OCI-LY7 (cell line): ENCODE data around the gene PLXNB2. TPM values are rescaled to one million over a fixed set of nuclear protein-coding genes. Genes with fewer than 3 reads are reported as not detected.

Experiments
- BruUV-seq: library from RNA; stranded (reverse); fragments of 400-500 nt; replicated peaks from 2 replicates; lab custom pipeline; 2021; lab: Mats Ljungman, UMichigan
- CTCF ChIA-PET: fragments of 300-600 bp; sonication (Branson Sonifier 250); formaldehyde crosslinking; loops from one replicate; lab custom pipeline; 2022; ENCODE audit warnings: antibody characterized with exemption; ENCODE audit not compliant: unreplicated experiment; lab: Charles Lee
- POLR2A ChIA-PET: fragments of 300-600 bp; sonication (Branson Sonifier 250); formaldehyde crosslinking; loops from one replicate; lab custom pipeline; 2022; ENCODE audit warnings: antibody characterized with exemption; lab: Charles Lee
- DNase-seq: peaks from one replicate; pipeline ENCODE4 v3.0.0-alpha.2; 2015; ENCODE audit warnings: low spot score
- H2AFZ ChIP-seq: fragments of 200-600 bp; sonication (generic), shearing (Covaris generic); 2 replicates; pipeline ENCODE4 v1.6.1; 2014; ENCODE audit warnings: mild to moderate bottlenecking, antibody characterized with exemption, low read length, moderate library complexity
- H3K27ac ChIP-seq: fragments of 200-600 bp; sonication (generic); 2 replicates; pipeline ENCODE4 v1.5.1; 2014; ENCODE audit warnings: mixed run types, low read depth, mild to moderate bottlenecking, moderate library complexity, low read length, inconsistent platforms; ENCODE audit not compliant: poor library complexity, severe bottlenecking
- H3K36me3 ChIP-seq: fragments of 200-600 bp; sonication (generic); 2 replicates; pipeline ENCODE4 v1.6.1; 2014; ENCODE audit warnings: mild to moderate bottlenecking, antibody characterized with exemption, low read length, moderate library complexity, mixed read lengths; ENCODE audit not compliant: insufficient read depth
- H3K4me1 ChIP-seq: fragments of 200-600 bp; sonication (generic); 2 replicates; pipeline ENCODE4 v1.5.1; 2014; ENCODE audit warnings: mild to moderate bottlenecking, low read length; ENCODE audit not compliant: insufficient read depth, poor library complexity, severe bottlenecking
- H3K4me2 ChIP-seq: fragments of 200-600 bp; sonication (generic); 2 replicates; pipeline ENCODE4 v1.6.1; 2014; ENCODE audit warnings: mild to moderate bottlenecking, low read length
- H3K4me3 ChIP-seq: fragments of 200-600 bp; sonication (generic); 2 replicates; pipeline ENCODE4 v1.5.1; 2014; ENCODE audit warnings: mild to moderate bottlenecking, low read depth, low read length; ENCODE audit not compliant: poor library complexity, severe bottlenecking
- H3K79me2 ChIP-seq: fragments of 200-600 bp; sonication (generic); 2 replicates; pipeline ENCODE4 v1.6.1; 2016; ENCODE audit warnings: low read depth, mild to moderate bottlenecking, low read length, moderate library complexity, mixed read lengths; ENCODE audit not compliant: insufficient read depth
- H3K9me2 ChIP-seq: fragments of 200-600 bp; sonication (generic); 2 replicates; pipeline ENCODE4 v1.6.1; 2016; ENCODE audit warnings: mild to moderate bottlenecking, low read length, mixed read lengths; ENCODE audit not compliant: insufficient read depth
- H3K9me3 ChIP-seq: fragments of 200-600 bp; sonication (generic); 2 replicates; pipeline ENCODE4 v1.6.1; 2014; ENCODE audit warnings: mild to moderate bottlenecking, mixed run types, low read length, mixed read lengths
- H4K20me1 ChIP-seq: fragments of 200-600 bp; sonication (generic); 2 replicates; pipeline ENCODE4 v1.6.1; 2014; ENCODE audit warnings: mild to moderate bottlenecking, antibody characterized with exemption, low read length, moderate library complexity, mixed read lengths; ENCODE audit not compliant: insufficient read depth
- EZH2phosphoT487 ChIP-seq: fragments of 200-600 bp; sonication (generic); IDR thresholded peaks from 2 replicates; pipeline ENCODE4 v1.6.1; 2018; ENCODE audit warnings: low read depth, borderline replicate concordance, mild to moderate bottlenecking, mixed run types, antibody characterized with exemption, low read length, moderate library complexity, mixed read lengths
- intact Hi-C: fragments of 100-400 bp; cut with micrococcal nuclease; formaldehyde crosslinking; loops from one replicate; pipeline ENCODE4 v1.10.0; 2022; ENCODE audit not compliant: unreplicated experiment
- total RNA-seq, 2 experiments: library from RNA; depleted of rRNA in 1 of 2; stranded (reverse); fragments of >200 nt in 1 of 2; shearing (Covaris generic) in 1 of 2; gene quantifications; 2 replicates each; pipeline ENCODE4 v1.2.3, GENCODE V29; 2014 to 2022
- TF ChIP-seq, protein P1 (sequence below): fragments of 200-600 bp; sonication (generic); conservative IDR thresholded peaks from 2 replicates; pipeline ENCODE4 v1.5.1; 2014; ENCODE audit warnings: mild to moderate bottlenecking, antibody characterized with exemption, low read length, moderate library complexity, mixed read lengths

Gene PLXNB2
- total RNA-seq, 2 experiments from 2014 or later: 10.7 to 39.2 TPM

GRCh38 chr22:50285568-50286229, 21.7 kb downstream of the PLXNB2 start:
- Histone ChIP-seq H3K4me1 (no peaks in the 10 kb centered on the region), H3K4me3 (no peak overlapping the region), H3K9me2 (no peaks in the 10 kb centered on the region), H4K20me1 (no peaks in the 10 kb centered on the region), H3K36me3 (no peaks in the 10 kb centered on the region), H3K4me2 (no peak overlapping the region), H3K27ac (no peak overlapping the region), H2AFZ (no peak overlapping the region), H3K9me3 (no peaks in the 10 kb centered on the region), H3K79me2 (no peaks in the 10 kb centered on the region)
- intact Hi-C loops: no loop called here
- TF ChIP-seq EZH2phosphoT487: no peak
- TF ChIP-seq, protein P1, sequence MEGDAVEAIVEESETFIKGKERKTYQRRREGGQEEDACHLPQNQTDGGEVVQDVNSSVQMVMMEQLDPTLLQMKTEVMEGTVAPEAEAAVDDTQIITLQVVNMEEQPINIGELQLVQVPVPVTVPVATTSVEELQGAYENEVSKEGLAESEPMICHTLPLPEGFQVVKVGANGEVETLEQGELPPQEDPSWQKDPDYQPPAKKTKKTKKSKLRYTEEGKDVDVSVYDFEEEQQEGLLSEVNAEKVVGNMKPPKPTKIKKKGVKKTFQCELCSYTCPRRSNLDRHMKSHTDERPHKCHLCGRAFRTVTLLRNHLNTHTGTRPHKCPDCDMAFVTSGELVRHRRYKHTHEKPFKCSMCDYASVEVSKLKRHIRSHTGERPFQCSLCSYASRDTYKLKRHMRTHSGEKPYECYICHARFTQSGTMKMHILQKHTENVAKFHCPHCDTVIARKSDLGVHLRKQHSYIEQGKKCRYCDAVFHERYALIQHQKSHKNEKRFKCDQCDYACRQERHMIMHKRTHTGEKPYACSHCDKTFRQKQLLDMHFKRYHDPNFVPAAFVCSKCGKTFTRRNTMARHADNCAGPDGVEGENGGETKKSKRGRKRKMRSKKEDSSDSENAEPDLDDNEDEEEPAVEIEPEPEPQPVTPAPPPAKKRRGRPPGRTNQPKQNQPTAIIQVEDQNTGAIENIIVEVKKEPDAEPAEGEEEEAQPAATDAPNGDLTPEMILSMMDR: no peak
- ChIA-PET POLR2A (no interaction called here), CTCF (no interaction called here)
- no peak for DNase-seq
- no TSS peak for BruUV-seq

DNA sequence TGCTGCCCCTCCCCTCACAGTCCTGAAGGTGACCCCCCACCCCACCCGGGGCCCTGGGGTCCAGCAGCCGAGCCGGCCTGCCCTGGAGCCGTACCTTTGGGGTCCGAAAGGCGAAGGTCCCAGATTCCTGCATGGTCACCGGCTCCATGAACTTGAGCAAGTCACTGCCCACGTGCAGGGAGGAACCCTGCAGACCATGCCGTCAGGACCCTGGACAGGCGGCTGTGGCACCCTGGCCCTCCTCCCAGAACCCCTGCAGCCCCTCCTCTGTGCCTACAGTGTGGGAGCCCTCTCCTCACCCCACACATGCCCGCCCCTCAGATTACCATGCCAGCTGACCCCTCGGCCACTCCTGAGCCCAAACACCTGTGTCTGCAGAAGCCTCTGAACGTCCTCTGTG, 23.0 kb downstream of the PLXNB2 start:
- Histone ChIP-seq H4K20me1 (no peaks in the 10 kb centered on the region), H3K9me2 (no peaks in the 10 kb centered on the region), H3K4me3 (no peak overlapping the region), H2AFZ (no peak overlapping the region), H3K79me2 (no peaks in the 10 kb centered on the region), H3K4me1 (no peaks in the 10 kb centered on the region), H3K4me2 (no peak overlapping the region), H3K27ac (no peak overlapping the region), H3K36me3 (no peaks in the 10 kb centered on the region), H3K9me3 (no peaks in the 10 kb centered on the region)
- TF ChIP-seq, protein P1: no peak
- no peak for TF ChIP-seq EZH2phosphoT487
- DNase-seq: no peak
- ChIA-PET CTCF (no interaction called here), POLR2A (interaction anchor here (0.6 kb wide), 1 partner anchor 8 kb away, joined by 3 read pairs; no protein-coding TSS in a partner anchor)
- no TSS peak for BruUV-seq
- intact Hi-C loops: no loop called here

DNA sequence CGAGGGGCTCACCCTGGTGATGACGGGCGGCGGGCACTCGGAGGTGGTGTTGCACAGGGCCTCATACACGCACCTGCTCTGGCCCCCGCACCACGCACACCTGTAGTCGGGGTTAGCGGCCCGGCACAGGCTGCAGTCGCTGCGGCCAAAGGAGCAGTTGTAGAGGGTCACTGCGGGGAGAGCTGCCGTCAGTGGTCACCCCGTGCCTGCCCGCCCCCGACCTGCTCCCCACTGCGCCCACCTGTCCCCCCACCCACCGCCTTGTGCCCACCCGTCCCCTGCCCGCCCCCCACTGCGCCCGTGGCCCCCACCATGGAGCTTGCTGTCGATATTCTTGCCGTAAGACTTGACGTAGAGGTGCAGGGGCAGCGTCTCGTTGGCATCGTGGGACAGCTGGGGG, 23.6 kb downstream of the PLXNB2 start:
- no TSS peak for BruUV-seq
- no peak overlapping the region for H3K27ac ChIP-seq
- H3K4me3 ChIP-seq: no peak overlapping the region
- no peak overlapping the region for H3K4me2 ChIP-seq
- no peak for DNase-seq
- intact Hi-C loops: no loop called here
- H4K20me1 ChIP-seq: no peaks in the 10 kb centered on the region
- H3K79me2 ChIP-seq: no peaks in the 10 kb centered on the region
- no peaks in the 10 kb centered on the region for H3K36me3 ChIP-seq
- no peak overlapping the region for H2AFZ ChIP-seq
- H3K9me2 ChIP-seq: no peaks in the 10 kb centered on the region
- no peaks in the 10 kb centered on the region for H3K9me3 ChIP-seq
- TF ChIP-seq EZH2phosphoT487: no peak
- TF ChIP-seq, protein P1: no peak
- no peaks in the 10 kb centered on the region for H3K4me1 ChIP-seq
- ChIA-PET CTCF (no interaction called here), POLR2A (no interaction called here)
